HL-60 (cell line): ENCODE results near the gene PTPRN2.

Experiments used
- DNase-seq, 2 experiments: peaks; one replicate each; pipeline ENCODE4 v3.0.0-alpha.2; 2010 to 2020; ENCODE audit warnings: low read depth in 1 of 2, low spot score in 1 of 2
- H3K27ac ChIP-seq: fragments of 250-450 bp; sonication (Bioruptor Pico); replicated peaks from 2 replicates; pipeline ENCODE4 v1.5.1; 2020; ENCODE audit warnings: mild to moderate bottlenecking, moderate library complexity
- H3K27me3 ChIP-seq: fragments of 250-450 bp; sonication (Bioruptor Pico); 2 replicates; pipeline ENCODE4 v1.5.1; 2021; ENCODE audit warnings: mild to moderate bottlenecking, moderate library complexity; ENCODE audit not compliant: insufficient read depth, poor library complexity, severe bottlenecking
- H3K4me3 ChIP-seq: replicated peaks from 2 replicates; pipeline ENCODE4 v1.5.1; 2011; ENCODE audit warnings: mild to moderate bottlenecking, control low read depth, low read length; ENCODE audit not compliant: insufficient read depth
- CTCF ChIP-seq: IDR thresholded peaks from one replicate; pipeline ENCODE4 v1.5.1; 2011; ENCODE audit warnings: low read length, control low read depth, inconsistent platforms; ENCODE audit not compliant: insufficient read depth
- GABPA ChIP-seq: IDR thresholded peaks from 2 replicates; pipeline ENCODE4 v1.6.1; 2012; ENCODE audit warnings: low read depth
- POLR2AphosphoS5 ChIP-seq: IDR thresholded peaks from 2 replicates; pipeline ENCODE4 v1.6.1; 2012; ENCODE audit warnings: low read depth
- REST ChIP-seq: IDR thresholded peaks from 2 replicates; pipeline ENCODE4 v1.6.1; 2012; ENCODE audit warnings: low read depth; ENCODE audit not compliant: insufficient replicate concordance
- SPI1 ChIP-seq: IDR thresholded peaks from 2 replicates; pipeline ENCODE4 v1.6.1; 2012; ENCODE audit warnings: low read depth, mild to moderate bottlenecking, borderline replicate concordance

PTPRN2 gene

DNA sequence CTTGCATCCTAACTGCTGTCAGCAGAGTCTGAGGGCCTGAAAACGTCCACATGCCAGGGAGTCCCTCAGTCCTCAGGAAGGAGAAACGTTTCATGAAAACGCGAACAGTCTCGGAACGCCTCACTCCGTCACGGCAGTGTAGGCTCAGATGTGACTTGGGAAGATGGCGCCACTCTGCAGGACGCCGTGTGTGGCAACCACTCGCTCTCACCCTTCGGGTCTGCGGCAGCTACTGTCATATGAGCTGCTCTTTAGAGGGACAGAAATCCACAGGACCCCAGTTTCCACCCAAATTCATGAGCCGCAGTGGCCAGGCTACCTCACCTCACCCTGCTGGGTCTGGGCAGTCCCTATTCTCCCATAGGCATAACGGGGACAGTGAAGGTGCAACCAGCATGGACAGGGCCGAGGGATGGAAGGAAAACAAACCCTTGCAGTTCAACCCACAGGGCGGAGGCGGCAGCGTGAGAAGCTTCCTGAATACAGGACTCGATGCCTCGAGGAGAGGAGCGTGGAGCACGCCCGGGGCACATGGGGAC, 812.5 kb downstream of the PTPRN2 start:
- Histone ChIP-seq H3K27me3 (peaks cover 2% of the 10 kb centered on the region), H3K4me3 (no peak overlapping the region), H3K27ac (no peak overlapping the region)
- no peak for DNase-seq
- no peak for TF ChIP-seq GABPA
- TF ChIP-seq REST: no peak
- TF ChIP-seq SPI1: no peak
- TF ChIP-seq CTCF: no peak
- no peak for TF ChIP-seq POLR2AphosphoS5

DNA sequence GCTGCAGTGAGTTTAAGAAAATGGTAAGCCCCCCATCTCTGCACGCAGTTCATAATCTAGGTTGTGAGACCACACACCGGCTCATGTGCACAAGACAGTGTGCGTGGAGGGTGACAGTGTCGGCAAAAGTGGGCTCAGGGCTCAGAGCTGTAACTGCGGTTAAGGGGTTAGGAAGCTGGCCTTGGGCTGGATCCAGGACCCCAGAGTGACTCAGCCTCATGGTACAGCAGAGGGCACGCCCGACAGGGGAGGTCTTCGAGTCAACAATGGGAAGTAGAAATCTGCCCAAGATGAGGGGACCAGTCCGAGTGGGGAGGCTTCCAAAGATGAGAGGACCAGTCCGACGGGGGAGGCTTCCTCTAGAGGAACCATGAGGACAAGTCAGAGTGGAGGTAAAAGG, 813.1 kb downstream of the PTPRN2 start:
- DNase-seq: no peak
- Histone ChIP-seq H3K27ac (no peak overlapping the region), H3K4me3 (no peak overlapping the region), H3K27me3 (peaks cover 4% of the 10 kb centered on the region)
- no peak for TF ChIP-seq GABPA
- no peak for TF ChIP-seq REST
- TF ChIP-seq POLR2AphosphoS5: no peak
- no peak for TF ChIP-seq SPI1
- TF ChIP-seq CTCF: no peak

DNA sequence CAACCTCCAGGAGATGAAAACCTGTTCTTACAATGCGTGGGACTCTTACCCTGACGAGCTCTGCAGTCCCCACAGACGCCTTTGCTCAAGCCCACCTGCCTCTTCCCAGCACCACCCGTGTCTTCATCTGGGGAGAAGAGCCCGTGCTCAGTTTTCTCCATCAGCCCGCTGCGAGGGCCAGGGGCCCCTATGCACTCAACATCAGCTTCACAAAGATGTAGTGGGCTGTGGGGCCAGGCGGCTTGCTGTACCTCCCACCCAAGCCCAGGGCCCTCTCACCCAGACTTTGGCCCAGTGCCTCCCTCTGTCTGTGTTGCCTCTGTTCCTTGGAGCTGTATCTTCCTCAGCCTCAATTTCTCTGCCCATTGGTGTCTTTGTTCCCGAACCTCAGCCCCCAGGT, 814.3 kb downstream of the PTPRN2 start:
- TF ChIP-seq CTCF: no peak
- no peak for TF ChIP-seq POLR2AphosphoS5
- TF ChIP-seq GABPA: no peak
- Histone ChIP-seq H3K4me3 (no peak overlapping the region), H3K27ac (no peak overlapping the region), H3K27me3 (peaks cover 6% of the 10 kb centered on the region)
- no peak for DNase-seq

- H3K27ac ChIP-seq: no peak overlapping the region
- DNase-seq: no peak
- TF ChIP-seq POLR2AphosphoS5 (no peak), GABPA (no peak), REST (no peak), CTCF (no peak), SPI1 (no peak)
- H3K27me3 ChIP-seq: peaks cover 6% of the 10 kb centered on the region
- H3K4me3 ChIP-seq: no peak overlapping the region
Measured at GRCh38 chr7:157772486-157773130, 815.0 kb downstream of the PTPRN2 start.
